ENCODE measurements around the gene SORBS1. TPM values are rescaled to one million over a fixed set of nuclear protein-coding genes. Genes with fewer than 3 reads are reported as not detected.

SORBS1 gene
- total and polyA plus RNA-seq, 4 donors = 33.2 to 71.3 (median 44.1) TPM

DNA sequence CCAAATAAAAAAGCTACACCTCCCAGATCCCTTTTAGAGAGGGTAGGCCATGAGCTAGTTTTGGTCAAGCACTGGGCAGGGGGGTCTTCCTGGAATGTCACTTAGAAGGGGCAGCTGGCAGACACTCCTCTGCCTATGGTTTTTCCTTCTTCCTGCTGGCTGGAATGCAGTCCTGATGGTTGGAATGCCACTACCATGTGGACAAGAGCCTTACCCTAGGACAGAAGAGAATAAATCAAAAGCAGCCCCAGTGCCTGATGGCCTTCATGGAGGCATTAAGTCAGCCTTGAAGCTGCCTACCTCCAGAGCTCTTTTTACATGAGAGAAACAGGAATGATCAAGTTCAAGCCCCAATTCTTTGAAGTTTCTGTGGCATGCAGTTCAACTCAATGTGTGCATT, 43.5 kb upstream of the SORBS1 start:
- H3K36me3 ChIP-seq (ENCODE audit: control insufficient read depth in 4 of 4, insufficient read depth in 3 of 4, low read depth in 1 of 4, low read length in 3 of 4) = peaks cover 13 to 24% (median 15%) of the 10 kb centered on the region in 4 donors
- H3K4me3 ChIP-seq (ENCODE audit: low read depth in 1 of 3, low read length in 3 of 3) = no peak overlapping the region
- H3K27ac ChIP-seq (ENCODE audit: low read depth in 1 of 2, low read length in 2 of 2) = no peak overlapping the region

More for the DNA sequence above, 43.5 kb upstream of the SORBS1 start:
- Histone ChIP-seq H3K4me1 (ENCODE audit: control insufficient read depth in 4 of 4, insufficient read depth in 4 of 4, low read length in 3 of 4) (no peaks in the 10 kb centered on the region), H3K9ac (ENCODE audit: low read depth in 1 of 2, low read length in 2 of 2) (no peak overlapping the region), H3K27me3 (ENCODE audit: control insufficient read depth in 4 of 4, insufficient read depth in 4 of 4, low read length in 3 of 4) (no peaks in the 10 kb centered on the region), H3K9me3 (ENCODE audit: control insufficient read depth in 4 of 4, low read length in 3 of 4) (no peaks in the 10 kb centered on the region)
- TF ChIP-seq EGR1 (IDR thresholded peaks at IDR 0.05; ENCODE audit: low read depth in 2 of 2) (no peak), SP1 (IDR thresholded peaks at IDR 0.05) (no peak), YY1 (IDR thresholded peaks at IDR 0.05) (no peak), NR2F2 (IDR thresholded peaks at IDR 0.05) (no peak), HNF4A (conservative IDR thresholded peaks at IDR 0.05) (no peak), FOXA1 (IDR thresholded peaks at IDR 0.05) (no peak), GABPA (IDR thresholded peaks at IDR 0.05 in 1 of 2, conservative IDR thresholded peaks at IDR 0.05 in 1 of 2) (no peak), JUND (IDR thresholded peaks at IDR 0.05) (no peak), FOXA2 (IDR thresholded peaks at IDR 0.05) (no peak), MAX (IDR thresholded peaks at IDR 0.05) (no peak), HNF4G (IDR thresholded peaks at IDR 0.05) (no peak), TAF1 (conservative IDR thresholded peaks at IDR 0.05) (no peak), RXRA (IDR thresholded peaks at IDR 0.05) (no peak), REST (IDR thresholded peaks at IDR 0.05) (no peak), CTCF (IDR thresholded peaks at IDR 0.05; ENCODE audit: low read depth, low read length, missing input control) (no peak), RAD21 (IDR thresholded peaks at IDR 0.05) (no peak)
- TF ChIP-seq, protein P1, sequence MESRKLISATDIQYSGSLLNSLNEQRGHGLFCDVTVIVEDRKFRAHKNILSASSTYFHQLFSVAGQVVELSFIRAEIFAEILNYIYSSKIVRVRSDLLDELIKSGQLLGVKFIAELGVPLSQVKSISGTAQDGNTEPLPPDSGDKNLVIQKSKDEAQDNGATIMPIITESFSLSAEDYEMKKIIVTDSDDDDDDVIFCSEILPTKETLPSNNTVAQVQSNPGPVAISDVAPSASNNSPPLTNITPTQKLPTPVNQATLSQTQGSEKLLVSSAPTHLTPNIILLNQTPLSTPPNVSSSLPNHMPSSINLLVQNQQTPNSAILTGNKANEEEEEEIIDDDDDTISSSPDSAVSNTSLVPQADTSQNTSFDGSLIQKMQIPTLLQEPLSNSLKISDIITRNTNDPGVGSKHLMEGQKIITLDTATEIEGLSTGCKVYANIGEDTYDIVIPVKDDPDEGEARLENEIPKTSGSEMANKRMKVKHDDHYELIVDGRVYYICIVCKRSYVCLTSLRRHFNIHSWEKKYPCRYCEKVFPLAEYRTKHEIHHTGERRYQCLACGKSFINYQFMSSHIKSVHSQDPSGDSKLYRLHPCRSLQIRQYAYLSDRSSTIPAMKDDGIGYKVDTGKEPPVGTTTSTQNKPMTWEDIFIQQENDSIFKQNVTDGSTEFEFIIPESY (IDR thresholded peaks at IDR 0.05) = no peak
- TF ChIP-seq, protein P2, sequence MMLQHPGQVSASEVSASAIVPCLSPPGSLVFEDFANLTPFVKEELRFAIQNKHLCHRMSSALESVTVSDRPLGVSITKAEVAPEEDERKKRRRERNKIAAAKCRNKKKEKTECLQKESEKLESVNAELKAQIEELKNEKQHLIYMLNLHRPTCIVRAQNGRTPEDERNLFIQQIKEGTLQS (IDR thresholded peaks at IDR 0.05) = no peak
- no peak for DNase-seq (ENCODE audit: low spot score)

All from liver (tissue), 9 donors.